GM12891 (cell line): Measurements from ENCODE around the gene XAGE3.
"Not testable (repeated sequence)": the region's sequence is repeated elsewhere in the genome, so short reads cannot be mapped to it uniquely, and the experiment has no call there.

Experiments
- POLR2A ChIP-seq: IDR thresholded peaks from 2 replicates; pipeline ENCODE4 v1.6.1; 2011; ENCODE audit warnings: low read depth, low read length, control low read depth
- POLR2AphosphoS5 ChIP-seq: IDR thresholded peaks from 2 replicates; pipeline ENCODE4 v1.6.1; 2011; ENCODE audit warnings: low read depth, low read length, control low read depth
- POU2F2 ChIP-seq: IDR thresholded peaks from 2 replicates; pipeline ENCODE4 v1.6.1; 2011; ENCODE audit warnings: low read depth, mild to moderate bottlenecking, control low read depth, low read length, moderate library complexity
- TAF1 ChIP-seq: IDR thresholded peaks from 2 replicates; pipeline ENCODE4 v1.6.1; 2011; ENCODE audit warnings: low read depth, low read length, control low read depth

GRCh38 chrX:52856991-52857525 lies 10.8 kb downstream of the XAGE3 start:
- not testable (repeated sequence) for TF ChIP-seq POLR2A, POLR2AphosphoS5, POU2F2, TAF1
